ENCODE results near the gene KLHL26. TPM values are rescaled to one million over a fixed set of nuclear protein-coding genes. Genes with fewer than 3 reads are reported as not detected.

The KLHL26 gene
- total RNA-seq, 1 donor from 2014 or later, result 8.3 TPM

GRCh38 chr19:18660939-18661670 lies 24.3 kb downstream of the KLHL26 start:
- no peaks in the 10 kb centered on the region for H3K9me3 ChIP-seq
- TF ChIP-seq POLR2A (IDR thresholded peaks at IDR 0.05), result no peak
- no peak for TF ChIP-seq CTCF (IDR thresholded peaks at IDR 0.05)
- TF ChIP-seq POLR2AphosphoS5 (IDR thresholded peaks at IDR 0.05; ENCODE audit: insufficient read depth in 1 of 2, low read depth in 1 of 2), result no peak
- peaks cover 43% of the 10 kb centered on the region for H3K4me1 ChIP-seq
- intact Hi-C loops (cut with DNase I), result no loop called here
- H3K4me3 ChIP-seq, result peak overlapping the region in 1 of 2 donors; percentile 8
- no peaks in the 10 kb centered on the region for H3K27me3 ChIP-seq
- DNase-seq (ENCODE audit: extremely low spot score in 2 of 2), result no peak
- H3K36me3 ChIP-seq, result no peaks in the 10 kb centered on the region
- peak overlapping the region; percentile 90 for H3K27ac ChIP-seq

GRCh38 chr19:18662972-18663732 lies 26.3 kb downstream of the KLHL26 start:
- H3K27me3 ChIP-seq, result no peaks in the 10 kb centered on the region
- intact Hi-C loops (cut with DNase I), result no loop called here
- H3K36me3 ChIP-seq, result peaks cover 0 to 1% of the 10 kb centered on the region in 2 donors
- no peak for DNase-seq (ENCODE audit: extremely low spot score in 2 of 2)
- H3K4me3 ChIP-seq, result no peak overlapping the region
- H3K4me1 ChIP-seq, result peaks cover 34% of the 10 kb centered on the region
- TF ChIP-seq CTCF (IDR thresholded peaks at IDR 0.05) (no peak), POLR2A (IDR thresholded peaks at IDR 0.05) (no peak), POLR2AphosphoS5 (IDR thresholded peaks at IDR 0.05; ENCODE audit: insufficient read depth in 1 of 2, low read depth in 1 of 2) (no peak)
- H3K9me3 ChIP-seq, result no peaks in the 10 kb centered on the region
- peak overlapping the region; percentile 39 for H3K27ac ChIP-seq

- Histone ChIP-seq H3K36me3 (peaks cover 0 to 10% of the 10 kb centered on the region in 2 donors), H3K4me1 (peaks cover 25% of the 10 kb centered on the region), H3K27me3 (no peaks in the 10 kb centered on the region), H3K27ac (no peak overlapping the region), H3K9me3 (no peaks in the 10 kb centered on the region), H3K4me3 (no peak overlapping the region)
- intact Hi-C loops (cut with DNase I), result no loop called here
- TF ChIP-seq POLR2AphosphoS5 (IDR thresholded peaks at IDR 0.05; ENCODE audit: insufficient read depth in 1 of 2, low read depth in 1 of 2), result no peak
- TF ChIP-seq CTCF (IDR thresholded peaks at IDR 0.05), result no peak
- no peak for TF ChIP-seq POLR2A (IDR thresholded peaks at IDR 0.05)
- no peak for DNase-seq (ENCODE audit: extremely low spot score in 2 of 2)
Observed at GRCh38 chr19:18663940-18664530, 27.2 kb downstream of the KLHL26 start.

- TF ChIP-seq POLR2AphosphoS5 (IDR thresholded peaks at IDR 0.05; ENCODE audit: insufficient read depth in 1 of 2, low read depth in 1 of 2) (peak in 1 of 2 donors; percentile 17), POLR2A (IDR thresholded peaks at IDR 0.05) (no peak), CTCF (IDR thresholded peaks at IDR 0.05) (no peak)
- no peak overlapping the region for H3K27ac ChIP-seq
- H3K36me3 ChIP-seq, result peaks cover 0 to 13% of the 10 kb centered on the region in 2 donors
- H3K4me1 ChIP-seq, result peaks cover 8% of the 10 kb centered on the region
- no peaks in the 10 kb centered on the region for H3K27me3 ChIP-seq
- H3K4me3 ChIP-seq, result no peak overlapping the region
- intact Hi-C loops (cut with DNase I), result no loop called here
- no peaks in the 10 kb centered on the region for H3K9me3 ChIP-seq
- DNase-seq (ENCODE audit: extremely low spot score in 2 of 2), result no peak
Observed at GRCh38 chr19:18665771-18666202, 29.0 kb downstream of the KLHL26 start.

All from vagina (tissue), 2 donors.